H9 (cell line): Measurements from ENCODE around the gene MYL10. TPM values are rescaled to one million over a fixed set of nuclear protein-coding genes. Genes with fewer than 3 reads are reported as not detected.

Experiments used
- DNase-seq: peaks from one replicate; pipeline ENCODE4 v3.0.0-alpha.2; 2017
- H2AFZ ChIP-seq: one replicate; pipeline ENCODE4 v1.6.1; 2013; ENCODE audit warnings: mild to moderate bottlenecking, low read length, control low read depth, moderate library complexity
- H2AK5ac ChIP-seq: 2 replicates; pipeline ENCODE4 v1.6.1; 2013; ENCODE audit warnings: low read length, control low read depth, mixed read lengths; ENCODE audit not compliant: insufficient read length
- H2BK120ac ChIP-seq: one replicate; pipeline ENCODE4 v1.6.1; 2013; ENCODE audit warnings: low read depth, mild to moderate bottlenecking, low read length, control low read depth, inconsistent platforms; ENCODE audit not compliant: poor library complexity, severe bottlenecking
- H2BK12ac ChIP-seq: 2 replicates; pipeline ENCODE4 v1.6.1; 2013; ENCODE audit warnings: low read length, control low read depth, mixed read lengths, low read depth; ENCODE audit not compliant: insufficient read length
- H2BK15ac ChIP-seq: 2 replicates; pipeline ENCODE4 v1.6.1; 2013; ENCODE audit warnings: low read depth, low read length, control low read depth
- H2BK20ac ChIP-seq: one replicate; pipeline ENCODE4 v1.6.1; 2013; ENCODE audit warnings: low read depth, mild to moderate bottlenecking, low read length, control low read depth, inconsistent platforms; ENCODE audit not compliant: poor library complexity, severe bottlenecking
- H2BK5ac ChIP-seq: 2 replicates; pipeline ENCODE4 v1.6.1; 2013; ENCODE audit warnings: low read length, control low read depth, mixed read lengths; ENCODE audit not compliant: insufficient read length
- H3K14ac ChIP-seq: 2 replicates; pipeline ENCODE4 v1.6.1; 2013; ENCODE audit warnings: low read length, control low read depth; ENCODE audit not compliant: insufficient read depth
- H3K18ac ChIP-seq: 2 replicates; pipeline ENCODE4 v1.6.1; 2013; ENCODE audit warnings: low read depth, mild to moderate bottlenecking, mixed read lengths, low read length, control low read depth; ENCODE audit not compliant: insufficient read length
- H3K23ac ChIP-seq: 2 replicates; pipeline ENCODE4 v1.6.1; 2013; ENCODE audit warnings: low read length, control low read depth, mixed read lengths, low read depth; ENCODE audit not compliant: insufficient read length
- H3K23me2 ChIP-seq: 2 replicates; pipeline ENCODE4 v1.6.1; 2013; ENCODE audit warnings: low read depth, mild to moderate bottlenecking, mixed read lengths, low read length, control low read depth; ENCODE audit not compliant: insufficient read length, poor library complexity, severe bottlenecking
- H3K27ac ChIP-seq: 2 replicates; pipeline ENCODE4 v1.5.1; 2013; ENCODE audit warnings: low read length, control low read depth, mixed read lengths, low read depth; ENCODE audit not compliant: insufficient read length
- H3K27me3 ChIP-seq: 2 replicates; pipeline ENCODE4 v1.6.1; 2013; ENCODE audit warnings: low read length, control low read depth, inconsistent platforms; ENCODE audit not compliant: insufficient read depth
- H3K4ac ChIP-seq: 2 replicates; pipeline ENCODE4 v1.6.1; 2013; ENCODE audit warnings: low read depth, mild to moderate bottlenecking, control low read depth, inconsistent platforms, low read length, moderate library complexity
- H3K4me1 ChIP-seq: 2 replicates; pipeline ENCODE4 v1.6.1; 2013; ENCODE audit warnings: low read length, control low read depth, inconsistent platforms; ENCODE audit not compliant: insufficient read depth
- H3K4me2 ChIP-seq: 2 replicates; pipeline ENCODE4 v1.6.1; 2013; ENCODE audit warnings: low read length, control low read depth, mixed read lengths; ENCODE audit not compliant: insufficient read length, insufficient read depth
- H3K56ac ChIP-seq: 2 replicates; pipeline ENCODE4 v1.6.1; 2013; ENCODE audit warnings: low read depth, mild to moderate bottlenecking, mixed read lengths, low read length, control low read depth; ENCODE audit not compliant: insufficient read length
- H3K79me1 ChIP-seq: 2 replicates; pipeline ENCODE4 v1.6.1; 2013; ENCODE audit warnings: low read depth, mild to moderate bottlenecking, moderate library complexity, low read length, control low read depth, inconsistent platforms; ENCODE audit not compliant: insufficient read depth, poor library complexity, severe bottlenecking
- H3K79me2 ChIP-seq: 2 replicates; pipeline ENCODE4 v1.6.1; 2013; ENCODE audit warnings: low read length, control low read depth, inconsistent platforms; ENCODE audit not compliant: insufficient read depth
- H3K9ac ChIP-seq: 2 replicates; pipeline ENCODE4 v1.6.1; 2013; ENCODE audit warnings: low read length, control low read depth, mixed read lengths; ENCODE audit not compliant: insufficient read length; ENCODE audit errors: extremely low read depth
- H3K9me3 ChIP-seq: one replicate; pipeline ENCODE4 v1.6.1; 2013; ENCODE audit warnings: low read depth, low read length, inconsistent platforms; ENCODE audit not compliant: control insufficient read depth
- H3T11ph ChIP-seq: one replicate; pipeline ENCODE4 v1.6.1; 2013; ENCODE audit warnings: mild to moderate bottlenecking, low read length, control low read depth, inconsistent platforms
- H4K20me1 ChIP-seq: one replicate; pipeline ENCODE4 v1.6.1; 2013; ENCODE audit not compliant: control insufficient read depth, insufficient read length, insufficient read depth
- H4K5ac ChIP-seq: 2 replicates; pipeline ENCODE4 v1.6.1; 2013; ENCODE audit warnings: low read depth, mild to moderate bottlenecking, mixed read lengths, low read length, control low read depth; ENCODE audit not compliant: insufficient read length
- H4K8ac ChIP-seq: replicated peaks from 2 replicates; pipeline ENCODE4 v1.6.1; 2013; ENCODE audit warnings: low read length, control low read depth, mixed read lengths, low read depth; ENCODE audit not compliant: insufficient read length
- H4K91ac ChIP-seq: 2 replicates; pipeline ENCODE4 v1.6.1; 2013; ENCODE audit warnings: low read depth, mild to moderate bottlenecking, moderate library complexity, mixed read lengths, low read length, control low read depth; ENCODE audit not compliant: insufficient read length
- H3K27ac Mint-ChIP-seq, 3 experiments: 2 replicates in 2 of 3; 3 replicates in 1 of 3; pipeline ENCODE4 v1.8.0; 2020 to 2021; ENCODE audit warnings: mixed read lengths in 3 of 3, mild to moderate bottlenecking in 1 of 3, moderate library complexity in 1 of 3
- H3K27me3 Mint-ChIP-seq: 2 replicates; pipeline ENCODE4 v1.8.0; 2021; ENCODE audit warnings: low read depth, mild to moderate bottlenecking, moderate library complexity, mixed read lengths
- H3K36me3 Mint-ChIP-seq, 3 experiments: 2 replicates in 2 of 3; 3 replicates in 1 of 3; pipeline ENCODE4 v1.8.0; 2020 to 2021; ENCODE audit warnings: low read depth in 3 of 3, mixed read lengths in 3 of 3; ENCODE audit not compliant: insufficient read depth in 1 of 3
- H3K4me1 Mint-ChIP-seq, 2 experiments: 2 replicates each; pipeline ENCODE4 v1.8.0; 2020; ENCODE audit warnings: mixed read lengths in 2 of 2
- H3K4me3 Mint-ChIP-seq, 2 experiments: 2 replicates in 1 of 2; 3 replicates in 1 of 2; pipeline ENCODE4 v1.8.0; 2020 to 2021; ENCODE audit warnings: mild to moderate bottlenecking in 2 of 2, mixed read lengths in 2 of 2, moderate library complexity in 1 of 2
- H3K9me3 Mint-ChIP-seq, 2 experiments: 2 replicates in 1 of 2; 3 replicates in 1 of 2; pipeline ENCODE4 v1.8.0; 2020; ENCODE audit warnings: mild to moderate bottlenecking in 2 of 2, mixed read lengths in 2 of 2, moderate library complexity in 1 of 2
- CTCF ChIP-seq: fragments of 200-600 bp; sonication (generic); conservative IDR thresholded peaks from 3 replicates; pipeline ENCODE4 v1.8.0; 2021; ENCODE audit warnings: antibody characterized with exemption, mild to moderate bottlenecking
- WGBS: extraction: QIAGEN DNeasy Blood & Tissue Kit; methylation state at CpG from one replicate; pipeline ENCODE4 v1.1.7; 2013; ENCODE audit warnings: missing lambda C conversion rate, low lambda C conversion rate, mixed read lengths; ENCODE audit not compliant: insufficient read length; ENCODE audit errors: extremely low coverage; 5-methylcytosine and 5-hydroxymethylcytosine counted together
- total RNA-seq: library from RNA; stranded (reverse); gene quantifications from 2 replicates; pipeline ENCODE4 v1.2.1, GENCODE V29; 2021

Gene MYL10
- total RNA-seq, 1 experiment from 2014 or later, result 0.50 TPM

GRCh38 chr7:101618916-101619315 lies 10.2 kb downstream of the MYL10 start:
- H3K56ac ChIP-seq, result no peak overlapping the region
- no peaks in the 10 kb centered on the region for H3K9me3 ChIP-seq
- no peak overlapping the region for H3K4ac ChIP-seq
- H3K27me3 ChIP-seq, result no peaks in the 10 kb centered on the region
- Mint-ChIP-seq H3K4me3 (no peak overlapping the region), H3K36me3 (no peaks in the 10 kb centered on the region), H3K4me1 (peaks cover 13 to 21% of the 10 kb centered on the region in 2 experiments), H3K27me3 (peaks cover 13% of the 10 kb centered on the region), H3K9me3 (no peaks in the 10 kb centered on the region; a peak in 2 of 5 replicates), H3K27ac (no peak overlapping the region)
- H4K8ac ChIP-seq, result no peak overlapping the region
- H2BK15ac ChIP-seq, result no peak overlapping the region
- H3K4me2 ChIP-seq, result no peak overlapping the region
- no peak overlapping the region for H3K9ac ChIP-seq
- no peak overlapping the region for H3K27ac ChIP-seq
- H4K20me1 ChIP-seq, result no peaks in the 10 kb centered on the region
- H2BK5ac ChIP-seq, result no peak overlapping the region
- no peak overlapping the region for H3K14ac ChIP-seq
- H3K4me1 ChIP-seq, result peaks cover 6% of the 10 kb centered on the region; the same call in 1 of the 2 replicates
- no peak overlapping the region for H4K91ac ChIP-seq
- H4K5ac ChIP-seq, result no peak overlapping the region
- H3K79me2 ChIP-seq, result no peaks in the 10 kb centered on the region
- no peak overlapping the region for H2BK120ac ChIP-seq
- H3K18ac ChIP-seq, result no peak overlapping the region
- no peak overlapping the region for H2AFZ ChIP-seq
- no peak overlapping the region for H3K23ac ChIP-seq
- no peak overlapping the region for H2AK5ac ChIP-seq
- no peak for DNase-seq
- no CpG with 5 or more reads among the region's 8 CpGs for WGBS
- H2BK20ac ChIP-seq, result no peak overlapping the region
- H3T11ph ChIP-seq, result no peak overlapping the region
- H2BK12ac ChIP-seq, result no peak overlapping the region
- H3K23me2 ChIP-seq, result no peaks in the 10 kb centered on the region
- TF ChIP-seq CTCF, result no peak
- H3K79me1 ChIP-seq, result no peaks in the 10 kb centered on the region
